ENCODE results near the gene CLK2. TPM values are rescaled to one million over a fixed set of nuclear protein-coding genes. Genes with fewer than 3 reads are reported as not detected.
A peak's percentile ranks its signal among the peaks of the same experiment; 100 is the strongest.

Gene CLK2
- total RNA-seq (2014; rRNA removed; shearing (Covaris generic)), result 32.1 and 47.4 TPM in 2 replicates

- in situ Hi-C loops (cut with HindIII; ENCODE audit: low sequenced_read_pairs), result no loop called here
- DNase-seq (ENCODE audit: low spot score), result peak; percentile 94
These were observed at the start of gene CLK2 for GRCh38 chr1:155273343-155274245. Gene CLK2 (minus strand): TSS chr1:155273504. CDS start chr1:155270977, 2,527 bp downstream.

DNA sequence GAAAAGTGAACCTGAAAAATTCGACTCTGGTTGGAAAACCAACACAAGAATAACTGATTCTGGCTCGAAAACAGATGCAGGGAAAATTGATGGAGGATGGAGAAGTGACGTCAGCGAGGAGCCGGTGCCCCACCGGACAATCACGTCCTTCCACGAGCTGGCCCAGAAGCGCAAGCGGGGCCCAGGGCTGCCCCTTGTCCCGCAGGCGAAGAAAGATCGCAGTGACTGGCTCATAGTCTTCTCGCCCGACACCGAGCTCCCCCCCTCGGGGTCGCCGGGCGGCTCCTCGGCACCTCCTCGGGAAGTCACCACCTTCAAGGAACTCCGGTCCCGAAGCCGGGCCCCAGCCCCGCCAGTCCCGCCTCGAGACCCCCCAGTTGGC lies 49.3 kb upstream of the CLK2 start:
- in situ Hi-C loops (cut with HindIII; ENCODE audit: low sequenced_read_pairs), result no loop called here
- DNase-seq (ENCODE audit: low spot score), result peak; percentile 52

- in situ Hi-C loops (cut with HindIII; ENCODE audit: low sequenced_read_pairs), result no loop called here
- DNase-seq (ENCODE audit: low spot score), result peak; percentile 67
These were observed 48.6 kb upstream of the CLK2 start for GRCh38 chr1:155321639-155322503.

GRCh38 chr1:155320661-155321617 lies 47.6 kb upstream of the CLK2 start, which contains the start of gene RUSC1:
Gene RUSC1 (plus strand): TSS chr1:155320894. CDS start chr1:155321774, 880 bp downstream.
- in situ Hi-C loops (cut with HindIII; ENCODE audit: low sequenced_read_pairs), result no loop called here
- DNase-seq (ENCODE audit: low spot score), result peak; percentile 93

DNA sequence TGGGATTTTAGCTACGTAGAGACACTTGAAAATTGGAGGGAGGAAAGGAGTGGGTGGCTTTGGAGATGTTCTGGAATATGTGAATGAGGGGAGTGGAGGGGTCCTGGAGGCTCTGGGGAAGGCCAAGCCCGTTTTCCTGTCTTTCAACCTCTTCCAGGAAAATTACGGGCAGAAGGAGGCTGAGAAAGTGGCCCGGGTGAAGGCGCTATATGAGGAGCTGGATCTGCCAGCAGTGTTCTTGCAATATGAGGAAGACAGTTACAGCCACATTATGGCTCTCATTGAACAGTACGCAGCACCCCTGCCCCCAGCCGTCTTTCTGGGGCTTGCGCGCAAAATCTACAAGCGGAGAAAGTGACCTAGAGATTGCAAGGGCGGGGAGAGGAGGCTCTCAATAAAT lies 46.9 kb upstream of the CLK2 start:
- no peak for DNase-seq (ENCODE audit: low spot score)
- in situ Hi-C loops (cut with HindIII; ENCODE audit: low sequenced_read_pairs), result no loop called here

DNA sequence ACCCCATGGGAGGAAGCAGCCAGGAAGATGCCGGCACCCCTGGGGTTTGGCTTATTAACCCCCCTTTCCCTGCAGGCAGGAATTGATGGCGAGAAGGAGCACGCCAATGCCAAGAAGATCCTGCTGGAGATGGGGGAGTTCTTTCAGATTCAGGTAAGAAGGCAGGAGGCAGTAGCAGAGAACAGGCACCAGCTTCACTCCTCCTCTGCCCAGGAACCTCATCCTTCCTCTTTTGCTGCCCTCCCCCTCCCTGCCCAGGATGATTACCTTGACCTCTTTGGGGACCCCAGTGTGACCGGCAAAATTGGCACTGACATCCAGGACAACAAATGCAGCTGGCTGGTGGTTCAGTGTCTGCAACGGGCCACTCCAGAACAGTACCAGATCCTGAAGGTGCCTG lies 46.2 kb upstream of the CLK2 start:
- in situ Hi-C loops (cut with HindIII; ENCODE audit: low sequenced_read_pairs), result no loop called here
- DNase-seq (ENCODE audit: low spot score), result no peak

DNA sequence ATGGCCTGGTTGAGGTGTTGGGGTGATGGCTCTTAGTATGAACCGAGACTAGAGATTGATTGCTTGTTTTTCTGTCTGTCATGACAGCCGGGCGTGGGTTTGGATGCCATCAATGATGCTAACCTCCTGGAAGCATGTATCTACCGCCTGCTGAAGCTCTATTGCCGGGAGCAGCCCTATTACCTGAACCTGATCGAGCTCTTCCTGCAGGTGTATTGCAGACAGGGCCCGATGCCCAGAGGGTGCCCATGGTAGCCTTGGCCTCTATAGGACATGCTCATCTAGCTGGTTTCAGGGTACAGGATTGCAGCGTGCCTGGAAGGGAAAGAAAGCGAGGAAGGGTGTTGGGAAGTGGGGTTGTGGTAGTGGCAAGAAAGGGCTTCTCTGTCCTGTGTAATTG lies 44.8 kb upstream of the CLK2 start:
- DNase-seq (ENCODE audit: low spot score), result no peak
- in situ Hi-C loops (cut with HindIII; ENCODE audit: low sequenced_read_pairs), result no loop called here

DNA sequence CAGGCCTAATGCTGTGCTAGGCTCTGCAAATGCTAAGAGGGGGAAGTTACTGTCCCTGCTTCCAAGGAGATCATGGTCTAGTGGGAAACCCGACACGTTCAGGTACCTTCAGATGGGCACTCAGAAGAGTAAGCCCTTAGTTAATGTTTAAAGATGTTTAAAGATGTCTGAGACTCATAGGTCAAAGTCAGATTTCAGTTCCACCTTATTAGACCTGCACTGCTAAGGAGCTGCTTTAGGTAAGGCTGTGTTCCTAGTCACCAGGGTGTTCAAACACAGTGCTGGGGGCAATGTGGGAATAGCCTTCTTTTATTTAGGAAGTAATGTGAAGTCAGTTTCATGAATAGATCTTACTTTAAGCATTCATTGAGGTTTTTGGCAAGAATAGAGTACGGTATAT lies 43.6 kb upstream of the CLK2 start:
- in situ Hi-C loops (cut with HindIII; ENCODE audit: low sequenced_read_pairs), result no loop called here

GRCh38 chr1:155313261-155313660 lies 40.0 kb upstream of the CLK2 start:
- no peak for DNase-seq (ENCODE audit: low spot score)
- in situ Hi-C loops (cut with HindIII; ENCODE audit: low sequenced_read_pairs), result no loop called here

More for the DNA sequence above, 43.6 kb upstream of the CLK2 start:
- DNase-seq (ENCODE audit: low spot score), result no peak

- no peak for DNase-seq (ENCODE audit: low spot score)
- in situ Hi-C loops (cut with HindIII; ENCODE audit: low sequenced_read_pairs), result no loop called here
These were observed 36.2 kb upstream of the CLK2 start for GRCh38 chr1:155309423-155310021.

DNA sequence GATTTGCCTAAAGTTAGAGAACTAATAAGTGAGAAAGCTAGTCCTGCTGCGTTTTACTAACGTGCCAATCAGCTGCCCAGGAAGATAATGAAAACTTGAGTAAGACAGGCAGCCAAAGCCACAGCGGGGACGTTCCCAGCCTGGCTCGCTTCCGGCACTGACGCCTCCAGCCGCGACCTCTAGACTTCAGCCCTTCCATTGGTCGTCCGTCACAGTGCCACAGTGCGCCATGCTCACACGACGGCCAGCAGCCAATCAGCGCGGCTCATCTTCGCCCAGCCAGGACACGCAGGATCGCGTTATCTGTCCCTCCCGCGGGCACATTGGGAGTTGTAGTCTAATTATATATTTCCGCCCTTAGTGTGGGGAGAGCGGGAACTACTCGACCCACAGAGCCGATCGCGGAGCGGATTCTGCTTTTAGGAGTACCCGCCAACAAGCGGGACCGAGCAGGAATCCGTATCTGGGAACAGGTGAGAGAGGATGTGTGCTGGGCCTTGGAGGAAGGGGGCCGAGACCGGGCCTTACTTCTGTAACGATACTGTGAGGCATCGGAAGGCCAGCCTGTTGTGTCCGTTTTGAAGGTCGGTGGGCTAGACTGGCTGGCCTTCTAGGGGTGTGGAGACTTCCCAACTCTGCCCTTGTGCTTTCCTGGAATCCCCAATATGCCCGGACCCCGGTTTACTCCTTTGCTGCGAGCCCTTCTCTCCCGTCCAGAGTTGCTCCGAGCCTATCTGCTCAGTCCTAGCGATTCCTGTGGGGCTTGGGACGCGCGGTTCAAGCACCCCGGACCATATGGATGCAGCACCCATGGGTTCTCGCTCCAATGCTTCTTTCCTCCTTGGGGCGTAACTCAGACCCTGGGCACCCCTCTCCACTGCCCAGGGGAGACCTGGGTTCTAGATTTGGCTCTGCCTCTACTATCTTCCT lies 35.5 kb upstream of the CLK2 start, which contains the start of gene FDPS:
Gene FDPS (plus strand): TSS at position 374 of the 930 bp plus-strand sequence. CDS start 924 bp downstream, outside the sequence.
- in situ Hi-C loops (cut with HindIII; ENCODE audit: low sequenced_read_pairs), result no loop called here

GRCh38 chr1:155307247-155307740 lies 34.0 kb upstream of the CLK2 start:
- DNase-seq (ENCODE audit: low spot score), result peak; percentile 39
- in situ Hi-C loops (cut with HindIII; ENCODE audit: low sequenced_read_pairs), result no loop called here

More for the DNA sequence above, 35.5 kb upstream of the CLK2 start, which contains the start of gene FDPS:
- DNase-seq (ENCODE audit: low spot score), result peak; percentile 100

- no peak for DNase-seq (ENCODE audit: low spot score)
- in situ Hi-C loops (cut with HindIII; ENCODE audit: low sequenced_read_pairs), result no loop called here
These were observed 32.6 kb upstream of the CLK2 start for GRCh38 chr1:155305881-155306391.

- no peak for DNase-seq (ENCODE audit: low spot score)
- in situ Hi-C loops (cut with HindIII; ENCODE audit: low sequenced_read_pairs), result no loop called here
These were observed 31.3 kb upstream of the CLK2 start for GRCh38 chr1:155304558-155305063.

DNA sequence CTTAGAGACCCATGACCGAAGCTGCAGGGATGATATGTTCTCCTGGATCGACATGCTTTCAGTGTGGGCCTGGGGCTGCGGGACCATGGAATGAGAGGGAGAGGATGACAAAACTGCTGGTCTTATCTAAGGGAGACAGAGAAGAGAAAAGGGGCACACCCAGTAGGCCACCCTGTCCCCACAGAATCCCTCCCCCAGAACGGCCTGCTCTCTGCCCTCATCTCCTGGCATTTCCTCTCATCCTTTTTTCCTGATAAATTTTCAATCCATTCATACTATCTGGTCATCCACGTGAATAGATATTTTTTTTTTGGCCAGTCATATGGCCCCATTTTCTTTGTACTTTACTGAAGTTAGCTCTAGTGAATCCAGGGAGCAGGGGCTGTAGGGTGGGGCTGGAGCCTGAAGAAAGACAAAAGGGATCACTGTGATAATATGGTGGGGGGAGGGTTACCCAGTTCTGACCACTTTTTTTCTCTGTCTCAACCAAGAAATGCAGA lies 28.1 kb upstream of the CLK2 start, which contains the start of gene PKLR:
Gene PKLR (minus strand): TSS at position 97 of the 500 bp plus-strand sequence. CDS start 43 bp downstream, at position 54.
- DNase-seq (ENCODE audit: low spot score), result no peak
- in situ Hi-C loops (cut with HindIII; ENCODE audit: low sequenced_read_pairs), result no loop called here

DNA sequence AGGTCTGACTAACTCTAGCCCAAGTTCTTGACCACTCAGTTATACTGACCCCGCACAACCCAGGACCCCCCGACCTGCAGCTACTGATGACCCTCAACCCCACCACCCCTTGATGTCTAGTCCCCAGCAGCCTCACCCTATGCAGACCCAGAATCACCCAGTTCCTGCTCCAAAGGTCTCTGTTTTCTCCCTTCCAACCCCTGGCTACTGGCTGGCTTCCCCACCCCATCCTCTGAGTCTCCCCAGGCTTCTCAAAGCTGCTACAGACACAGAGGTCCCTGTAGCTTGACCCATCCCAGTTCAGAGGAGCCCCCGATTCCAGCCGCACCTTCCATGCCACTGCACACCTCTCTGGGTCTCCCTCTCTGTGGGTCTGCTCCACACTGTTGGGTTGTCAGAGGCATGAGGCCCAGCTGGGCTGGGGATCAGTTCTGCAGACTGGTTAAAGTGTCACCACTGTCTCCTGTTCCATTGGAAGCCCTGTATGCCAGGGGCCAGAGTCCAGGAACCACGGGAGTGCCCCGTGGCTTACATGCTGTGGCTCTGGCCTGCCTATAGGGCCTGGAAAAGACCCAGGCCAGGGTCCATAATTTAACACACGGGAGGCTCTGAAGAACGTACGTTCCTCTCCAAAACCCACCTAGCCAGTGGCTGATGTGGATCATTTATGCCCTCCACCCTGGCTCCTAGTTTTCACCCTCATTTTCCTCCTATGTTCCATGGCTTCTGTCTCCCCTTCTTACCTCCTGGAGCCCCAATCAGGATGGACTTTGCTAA lies 27.4 kb upstream of the CLK2 start:
- DNase-seq (ENCODE audit: low spot score), result no peak
- in situ Hi-C loops (cut with HindIII; ENCODE audit: low sequenced_read_pairs), result no loop called here

Measured in G401 (cell line).